Measurements from ENCODE around the gene PTBP3.

The PTBP3 gene

GRCh38 chr9:112249277-112249676 is 84.1 kb downstream of the PTBP3 start:
- DNase-seq, result no peak
- TF ChIP-seq GATA1 (IDR thresholded peaks at IDR 0.05; ENCODE audit: low read depth, low read length) (no peak), POLR2A (IDR thresholded peaks at IDR 0.05; ENCODE audit: low read length) (no peak)

- TF ChIP-seq GATA1 (IDR thresholded peaks at IDR 0.05; ENCODE audit: low read depth, low read length), result no peak
- DNase-seq, result no peak
Observed at GRCh38 chr9:112248722-112249121, 84.7 kb downstream of the PTBP3 start.

- no peak for DNase-seq
Observed at GRCh38 chr9:112247090-112247489, 86.3 kb downstream of the PTBP3 start.

GRCh38 chr9:112245126-112245525 is 88.3 kb downstream of the PTBP3 start:
- DNase-seq, result no peak
- TF ChIP-seq GATA1 (IDR thresholded peaks at IDR 0.05; ENCODE audit: low read depth, low read length) (no peak), POLR2A (IDR thresholded peaks at IDR 0.05; ENCODE audit: low read length) (no peak)

More at GRCh38 chr9:112247090-112247489, 86.3 kb downstream of the PTBP3 start:
- TF ChIP-seq POLR2A (IDR thresholded peaks at IDR 0.05; ENCODE audit: low read length), result no peak
- TF ChIP-seq GATA1 (IDR thresholded peaks at IDR 0.05; ENCODE audit: low read depth, low read length), result no peak

GRCh38 chr9:112242147-112242804 is 91.1 kb downstream of the PTBP3 start:
- DNase-seq, result no peak
- TF ChIP-seq GATA1 (IDR thresholded peaks at IDR 0.05; ENCODE audit: low read depth, low read length) (no peak), POLR2A (IDR thresholded peaks at IDR 0.05; ENCODE audit: low read length) (no peak)

- no peak for TF ChIP-seq POLR2A (IDR thresholded peaks at IDR 0.05; ENCODE audit: low read length)
- TF ChIP-seq GATA1 (IDR thresholded peaks at IDR 0.05; ENCODE audit: low read depth, low read length), result no peak
- DNase-seq, result no peak
Observed at GRCh38 chr9:112241491-112241890, 91.9 kb downstream of the PTBP3 start.

- DNase-seq, result no peak
- TF ChIP-seq POLR2A (IDR thresholded peaks at IDR 0.05; ENCODE audit: low read length) (no peak), GATA1 (IDR thresholded peaks at IDR 0.05; ENCODE audit: low read depth, low read length) (no peak)
Observed at GRCh38 chr9:112239708-112240107, 93.7 kb downstream of the PTBP3 start.

- TF ChIP-seq POLR2A (IDR thresholded peaks at IDR 0.05; ENCODE audit: low read length) (no peak), GATA1 (IDR thresholded peaks at IDR 0.05; ENCODE audit: low read depth, low read length) (no peak)
- no peak for DNase-seq
Observed at GRCh38 chr9:112239284-112239683, 94.1 kb downstream of the PTBP3 start.

- DNase-seq, result no peak
- no peak for TF ChIP-seq GATA1 (IDR thresholded peaks at IDR 0.05; ENCODE audit: low read depth, low read length)
- no peak for TF ChIP-seq POLR2A (IDR thresholded peaks at IDR 0.05; ENCODE audit: low read length)
Observed at GRCh38 chr9:112234779-112235178, 98.6 kb downstream of the PTBP3 start.

- TF ChIP-seq POLR2A (IDR thresholded peaks at IDR 0.05; ENCODE audit: low read length) (no peak), GATA1 (IDR thresholded peaks at IDR 0.05; ENCODE audit: low read depth, low read length) (no peak)
- DNase-seq, result peak; percentile 18 to 22
Observed at GRCh38 chr9:112233769-112234168, 99.7 kb downstream of the PTBP3 start.

GRCh38 chr9:112232233-112232632 is 101.2 kb downstream of the PTBP3 start:
- DNase-seq, result peak in 1 of 2 experiments; percentile 15
- TF ChIP-seq GATA1 (IDR thresholded peaks at IDR 0.05; ENCODE audit: low read depth, low read length), result no peak
- no peak for TF ChIP-seq POLR2A (IDR thresholded peaks at IDR 0.05; ENCODE audit: low read length)

- DNase-seq, result no peak
- TF ChIP-seq GATA1 (IDR thresholded peaks at IDR 0.05; ENCODE audit: low read depth, low read length) (no peak), POLR2A (IDR thresholded peaks at IDR 0.05; ENCODE audit: low read length) (no peak)
Observed at GRCh38 chr9:112226091-112226490, 107.3 kb downstream of the PTBP3 start.

- peak; percentile 65 to 67 for DNase-seq
- TF ChIP-seq GATA1 (IDR thresholded peaks at IDR 0.05; ENCODE audit: low read depth, low read length) (no peak), POLR2A (IDR thresholded peaks at IDR 0.05; ENCODE audit: low read length) (no peak)
Observed at GRCh38 chr9:112224401-112225289, 108.8 kb downstream of the PTBP3 start.

GRCh38 chr9:112218908-112219307 is 114.5 kb downstream of the PTBP3 start:
- no peak for DNase-seq
- no peak for TF ChIP-seq GATA1 (IDR thresholded peaks at IDR 0.05; ENCODE audit: low read depth, low read length)

- no peak for TF ChIP-seq POLR2A (IDR thresholded peaks at IDR 0.05; ENCODE audit: low read length)
- TF ChIP-seq GATA1 (IDR thresholded peaks at IDR 0.05; ENCODE audit: low read depth, low read length), result no peak
- DNase-seq, result no peak
Observed at GRCh38 chr9:112212926-112213325, 120.5 kb downstream of the PTBP3 start.

All from erythroblast (primary cell).